Activated naive CD8-positive, alpha-beta T cell treated with anti-CD3 and anti-CD28 coated beads, Interleukin-2, amount 50 U/mL, for 24 hours (primary cell): ENCODE data around the gene STARD9.
A peak's percentile ranks its signal among the peaks of the same experiment; 100 is the strongest.
"Not testable (repeated sequence)": the region's sequence is repeated elsewhere in the genome, so short reads cannot be mapped to it uniquely, and the experiment has no call there.

Source experiments
- ATAC-seq: fragments of 150-1000 bp; cut with Tn5 transposase; one replicate; pipeline ENCODE4 v1.10.0; 2021
- DNase-seq: peaks from one replicate; pipeline ENCODE4 v3.0.0; 2021
- H3K27ac Mint-ChIP-seq: one replicate; pipeline ENCODE4 v1.8.0; 2021; ENCODE audit warnings: mild to moderate bottlenecking, mixed read lengths
- H3K27me3 Mint-ChIP-seq: one replicate; pipeline ENCODE4 v1.8.0; 2021; ENCODE audit warnings: mixed read lengths
- H3K36me3 Mint-ChIP-seq: one replicate; pipeline ENCODE4 v1.8.0; 2021; ENCODE audit warnings: low read depth, mixed read lengths
- H3K4me1 Mint-ChIP-seq: one replicate; pipeline ENCODE4 v1.8.0; 2021; ENCODE audit warnings: mixed read lengths
- H3K4me3 Mint-ChIP-seq: one replicate; pipeline ENCODE4 v1.8.0; 2021; ENCODE audit warnings: mild to moderate bottlenecking, moderate library complexity, mixed read lengths
- H3K9me3 Mint-ChIP-seq: one replicate; pipeline ENCODE4 v1.8.0; 2021; ENCODE audit warnings: mixed read lengths

The STARD9 gene

GRCh38 chr15:42575188-42576039 is at the start of gene STARD9:
STARD9 (plus strand) TSS chr15:42575606; CDS start chr15:42575716, 110 bp downstream.
- ATAC-seq = peak; percentile 96
- H3K27me3 Mint-ChIP-seq = peaks cover 12% of the 10 kb centered on the region
- H3K27ac Mint-ChIP-seq = peak within 1 kb of the TSS; percentile 73
- H3K9me3 Mint-ChIP-seq = no peaks in the 10 kb centered on the region
- H3K4me3 Mint-ChIP-seq = peak within 1 kb of the TSS; percentile 87
- H3K36me3 Mint-ChIP-seq = no peaks in the 10 kb centered on the region
- H3K4me1 Mint-ChIP-seq = peaks cover 31% of the 10 kb centered on the region
- DNase-seq = peak; percentile 95

GRCh38 chr15:42528970-42529369 is 46.4 kb upstream of the STARD9 start:
- H3K27ac Mint-ChIP-seq = no peak overlapping the region
- H3K9me3 Mint-ChIP-seq = no peaks in the 10 kb centered on the region
- DNase-seq (no peak), ATAC-seq (no peak)
- H3K4me1 Mint-ChIP-seq = no peaks in the 10 kb centered on the region
- peaks cover 13% of the 10 kb centered on the region for H3K36me3 Mint-ChIP-seq
- no peak overlapping the region for H3K4me3 Mint-ChIP-seq
- H3K27me3 Mint-ChIP-seq = no peaks in the 10 kb centered on the region

- Mint-ChIP-seq H3K4me3 (no peak overlapping the region), H3K4me1 (no peaks in the 10 kb centered on the region), H3K9me3 (no peaks in the 10 kb centered on the region), H3K27me3 (no peaks in the 10 kb centered on the region), H3K36me3 (peaks cover 13% of the 10 kb centered on the region), H3K27ac (no peak overlapping the region)
- DNase-seq (no peak), ATAC-seq (no peak)
Observed at GRCh38 chr15:42533246-42533645, 42.2 kb upstream of the STARD9 start.

GRCh38 chr15:42544853-42545629 is 30.4 kb upstream of the STARD9 start:
- H3K9me3 Mint-ChIP-seq = no peaks in the 10 kb centered on the region
- ATAC-seq (no peak), DNase-seq (no peak)
- peaks cover 24% of the 10 kb centered on the region for H3K36me3 Mint-ChIP-seq
- no peaks in the 10 kb centered on the region for H3K27me3 Mint-ChIP-seq
- no peak overlapping the region for H3K27ac Mint-ChIP-seq
- H3K4me1 Mint-ChIP-seq = peaks cover 40% of the 10 kb centered on the region
- H3K4me3 Mint-ChIP-seq = no peak overlapping the region

GRCh38 chr15:42547918-42548248 is 27.5 kb upstream of the STARD9 start:
- peaks cover 22% of the 10 kb centered on the region for H3K36me3 Mint-ChIP-seq
- ATAC-seq (no peak), DNase-seq (no peak)
- no peaks in the 10 kb centered on the region for H3K27me3 Mint-ChIP-seq
- peaks cover 50% of the 10 kb centered on the region for H3K4me1 Mint-ChIP-seq
- peak overlapping the region; percentile 97 for H3K27ac Mint-ChIP-seq
- peak overlapping the region; percentile 99 for H3K4me3 Mint-ChIP-seq
- no peaks in the 10 kb centered on the region for H3K9me3 Mint-ChIP-seq

- Mint-ChIP-seq H3K36me3 (peaks cover 22% of the 10 kb centered on the region), H3K27ac (peak within 1 kb of the TSS; percentile 97), H3K4me3 (peak within 1 kb of the TSS; percentile 99), H3K9me3 (no peaks in the 10 kb centered on the region), H3K4me1 (peaks cover 52% of the 10 kb centered on the region), H3K27me3 (no peaks in the 10 kb centered on the region)
- DNase-seq (peak; percentile 94), ATAC-seq (peak; percentile 92)
Observed at GRCh38 chr15:42548249-42549031, 27.0 kb upstream of the STARD9 start, which contains the start of the genes HAUS2 and LRRC57. HAUS2 (plus strand) TSS chr15:42548838; CDS start chr15:42548873, 35 bp downstream. LRRC57 (minus strand) TSS chr15:42548793; CDS start chr15:42548434, 359 bp downstream.

- DNase-seq = peak; percentile 16
- H3K9me3 Mint-ChIP-seq = no peaks in the 10 kb centered on the region
- peaks cover 19% of the 10 kb centered on the region for H3K36me3 Mint-ChIP-seq
- peaks cover 54% of the 10 kb centered on the region for H3K4me1 Mint-ChIP-seq
- peak overlapping the region; percentile 99 for H3K4me3 Mint-ChIP-seq
- H3K27ac Mint-ChIP-seq = peak overlapping the region; percentile 97
- H3K27me3 Mint-ChIP-seq = no peaks in the 10 kb centered on the region
- peak; percentile 49 for ATAC-seq
Observed at GRCh38 chr15:42549032-42549491, 26.3 kb upstream of the STARD9 start.

GRCh38 chr15:42549741-42550392 is 25.5 kb upstream of the STARD9 start:
- peak overlapping the region; percentile 99 for H3K4me3 Mint-ChIP-seq
- peak overlapping the region; percentile 63 for H3K27ac Mint-ChIP-seq
- DNase-seq (no peak), ATAC-seq (no peak)
- no peaks in the 10 kb centered on the region for H3K27me3 Mint-ChIP-seq
- H3K9me3 Mint-ChIP-seq = no peaks in the 10 kb centered on the region
- H3K4me1 Mint-ChIP-seq = peaks cover 55% of the 10 kb centered on the region
- peaks cover 19% of the 10 kb centered on the region for H3K36me3 Mint-ChIP-seq

- ATAC-seq = no peak
- no peaks in the 10 kb centered on the region for H3K27me3 Mint-ChIP-seq
- H3K4me3 Mint-ChIP-seq = no peak overlapping the region
- peaks cover 25% of the 10 kb centered on the region for H3K4me1 Mint-ChIP-seq
- no peaks in the 10 kb centered on the region for H3K9me3 Mint-ChIP-seq
- H3K36me3 Mint-ChIP-seq = peaks cover 26% of the 10 kb centered on the region
- DNase-seq = no peak
- no peak overlapping the region for H3K27ac Mint-ChIP-seq
Observed at GRCh38 chr15:42553554-42553953, 21.9 kb upstream of the STARD9 start.

- not testable (repeated sequence) for H3K9me3 Mint-ChIP-seq, ATAC-seq, H3K27ac Mint-ChIP-seq, H3K4me3 Mint-ChIP-seq, DNase-seq, H3K27me3 Mint-ChIP-seq, H3K4me1 Mint-ChIP-seq
- H3K36me3 Mint-ChIP-seq = peaks cover 38% of the 10 kb centered on the region
Observed at GRCh38 chr15:42556550-42557207, 18.7 kb upstream of the STARD9 start.

GRCh38 chr15:42558739-42559138 is 16.7 kb upstream of the STARD9 start:
- no peaks in the 10 kb centered on the region for H3K9me3 Mint-ChIP-seq
- H3K36me3 Mint-ChIP-seq = peaks cover 43% of the 10 kb centered on the region
- DNase-seq (no peak), ATAC-seq (no peak)
- H3K27me3 Mint-ChIP-seq = no peaks in the 10 kb centered on the region
- H3K4me1 Mint-ChIP-seq = peaks cover 2% of the 10 kb centered on the region
- no peak overlapping the region for H3K4me3 Mint-ChIP-seq
- no peak overlapping the region for H3K27ac Mint-ChIP-seq

- H3K4me1 Mint-ChIP-seq = peaks cover 36% of the 10 kb centered on the region
- peak overlapping the region; percentile 73 for H3K27ac Mint-ChIP-seq
- DNase-seq = no peak
Observed at GRCh38 chr15:42576040-42576594, 711 bp downstream of the STARD9 start.

GRCh38 chr15:42576776-42577175 is 1.4 kb downstream of the STARD9 start:
- DNase-seq (no peak), ATAC-seq (no peak)
- peak overlapping the region; percentile 87 for H3K4me3 Mint-ChIP-seq
- H3K27ac Mint-ChIP-seq = no peak overlapping the region
- peaks cover 41% of the 10 kb centered on the region for H3K4me1 Mint-ChIP-seq
- peaks cover 12% of the 10 kb centered on the region for H3K27me3 Mint-ChIP-seq
- H3K36me3 Mint-ChIP-seq = no peaks in the 10 kb centered on the region
- no peaks in the 10 kb centered on the region for H3K9me3 Mint-ChIP-seq

More at GRCh38 chr15:42576040-42576594, 711 bp downstream of the STARD9 start:
- no peaks in the 10 kb centered on the region for H3K36me3 Mint-ChIP-seq
- H3K4me3 Mint-ChIP-seq = peak overlapping the region; percentile 87
- peaks cover 12% of the 10 kb centered on the region for H3K27me3 Mint-ChIP-seq
- no peaks in the 10 kb centered on the region for H3K9me3 Mint-ChIP-seq
- ATAC-seq = no peak
